ENCODE measurements around the gene MYH14. TPM values are rescaled to one million over a fixed set of nuclear protein-coding genes. Genes with fewer than 3 reads are reported as not detected.
A peak's percentile ranks its signal among the peaks of the same experiment; 100 is the strongest.

MYH14 gene
- total and polyA plus RNA-seq, 9 of the 15 experiments (the other 6 are each of a cell fraction or from before 2014, with no cell fraction given): 0.04 to 0.86 (median 0.19) TPM; not detected in 2

- Histone ChIP-seq H3K36me3 (ENCODE audit: control insufficient read depth, insufficient read depth, low read length) (peaks cover 8% of the 10 kb centered on the region; the same call in 1 of the 3 replicates), H4K20me1 (replicated peaks; ENCODE audit: control insufficient read depth, insufficient read depth, low read length) (peaks cover 43% of the 10 kb centered on the region), H3K4me1 (replicated peaks in 1 of 2; ENCODE audit: control insufficient read depth in 2 of 2, insufficient read depth in 2 of 2, low read length in 2 of 2) (peaks cover 40 to 79% of the 10 kb centered on the region in 2 experiments), H3K4me2 (ENCODE audit: insufficient read depth, low read length) (peak overlapping the region; percentile 78), H3K27me3 (ENCODE audit: control insufficient read depth in 2 of 2, insufficient read depth in 2 of 2, low read length in 2 of 2) (no peaks in the 10 kb centered on the region), H2AFZ (ENCODE audit: low read depth, low read length) (peak overlapping the region; percentile 72), H3K9me1 (ENCODE audit: control insufficient read depth, insufficient read depth, low read length) (peaks cover 3% of the 10 kb centered on the region), H3K4me3 (peak overlapping the region; percentile 44), H3K79me2 (ENCODE audit: control insufficient read depth, insufficient read depth, low read length) (peaks cover 32% of the 10 kb centered on the region), H3K27ac (ENCODE audit: extremely low read depth, low read depth, low read length) (peak overlapping the region; percentile 61; the same call in 2 of the 3 replicates), H3K9ac (ENCODE audit: insufficient read depth in 1 of 2, low read depth in 2 of 2, low read length in 2 of 2) (peak overlapping the region; percentile 41 to 94; a peak in 3 of 4 replicates), H3K9me3 (replicated peaks; ENCODE audit: control insufficient read depth, insufficient read depth, low read depth, low read length) (no peaks in the 10 kb centered on the region)
- WGBS (ENCODE audit: insufficient coverage, low coverage, missing lambda C conversion rate): under 1% methylated on average over 49 of the region's 104 CpGs
- BruUV-seq (replicated peaks): no TSS peak
- intact Hi-C loops (cut with micrococcal nuclease) (loop anchor here (5.0 kb wide), 1 partner anchor 61 kb away; no protein-coding TSS in a partner anchor), in situ Hi-C loops (cut with MboI) (no loop called here)
- no peak for FAIRE-seq
- CTCF ChIA-PET (ENCODE audit: low intra/inter-chr PET ratio): interaction anchor here (0.7 to 1.8 kb wide), 5 partner anchors 64 to 1116 kb away, joined by 3 to 6 read pairs (median 5); no protein-coding TSS in a partner anchor
- no peak for ATAC-seq
- peak; percentile 35 to 68 (median 43) for DNase-seq (ENCODE audit: extremely low read depth in 1 of 4, low spot score in 3 of 4)
- POLR2A ChIA-PET: interaction anchor here (0.6 to 1.1 kb wide), 3 partner anchors 48 to 468 kb away, joined by 3 read pairs; partner anchors contain the start of genes NR1H2 and ZNF473
- TF ChIP-seq RAD51 (IDR thresholded peaks at IDR 0.05; ENCODE audit: borderline replicate concordance, low read depth) (no peak), CAMTA2 (CRISPR knock-in tag; conservative IDR thresholded peaks at IDR 0.05) (no peak), ZKSCAN8 (CRISPR knock-in tag; IDR thresholded peaks at IDR 0.05) (no peak), ZFP30 (CRISPR knock-in tag; IDR thresholded peaks at IDR 0.05; ENCODE audit: borderline replicate concordance) (no peak), HMBOX1 (IDR thresholded peaks at IDR 0.05) (no peak), GABPB2 (CRISPR knock-in tag; conservative IDR thresholded peaks at IDR 0.05) (no peak), KAT8 (IDR thresholded peaks at IDR 0.05; ENCODE audit: low read depth) (no peak), ZNF143 (CRISPR knock-in tag; IDR thresholded peaks at IDR 0.05) (no peak), SMAD4 (CRISPR knock-in tag; conservative IDR thresholded peaks at IDR 0.05) (peak; percentile 58; the same call in 1 of the 2 replicates), BRF2 (IDR thresholded peaks at IDR 0.05; ENCODE audit: borderline replicate concordance, insufficient read depth, insufficient read length) (no peak), PATZ1 (CRISPR knock-in tag; IDR thresholded peaks at IDR 0.05; ENCODE audit: borderline replicate concordance) (no peak), XRCC5 (IDR thresholded peaks at IDR 0.05; ENCODE audit: low read depth, low read length) (no peak), ZBTB8A (IDR thresholded peaks at IDR 0.05; ENCODE audit: partially characterized antibody) (no peak), ZNF785 (CRISPR knock-in tag; IDR thresholded peaks at IDR 0.05) (no peak), PTRF (tag; IDR thresholded peaks at IDR 0.05) (no peak), CBFA2T2 (conservative IDR thresholded peaks at IDR 0.05) (no peak), NFIC (IDR thresholded peaks at IDR 0.05) (peak; percentile 81), SRSF1 (IDR thresholded peaks at IDR 0.05; ENCODE audit: low read depth, low read length) (no peak), ATF7 (IDR thresholded peaks at IDR 0.05) (0 out of 2 replicates have a peak, but pooled peaks have one; percentile 23), STAG1 (CRISPR knock-in tag; IDR thresholded peaks at IDR 0.05; ENCODE audit: borderline replicate concordance) (0 out of 2 replicates have a peak, but pooled peaks have one; percentile 31)
These were observed 124.9 kb downstream of the MYH14 start for GRCh38 chr19:50328224-50328872.

Data from K562 (cell line).